Measurements from ENCODE around the gene SREBF1.

Gene SREBF1

GRCh38 chr17:17779015-17779611, 57.7 kb downstream of the SREBF1 start:
- no peak for DNase-seq (ENCODE audit: low read depth)

GRCh38 chr17:17778308-17779014, 58.3 kb downstream of the SREBF1 start:
- no peak for DNase-seq (ENCODE audit: low read depth)

- DNase-seq (ENCODE audit: low read depth), result no peak
Observed at GRCh38 chr17:17776889-17777288, 59.9 kb downstream of the SREBF1 start.

GRCh38 chr17:17774009-17774881, 62.5 kb downstream of the SREBF1 start:
- DNase-seq (ENCODE audit: low read depth), result no peak

GRCh38 chr17:17772231-17772630, 64.6 kb downstream of the SREBF1 start:
- DNase-seq (ENCODE audit: low read depth), result no peak

- no peak for DNase-seq (ENCODE audit: low read depth)
Observed at GRCh38 chr17:17771498-17772201, 65.1 kb downstream of the SREBF1 start.

GRCh38 chr17:17770632-17771044, 66.1 kb downstream of the SREBF1 start:
- DNase-seq (ENCODE audit: low read depth), result no peak

GRCh38 chr17:17769869-17770631, 66.7 kb downstream of the SREBF1 start:
- DNase-seq (ENCODE audit: low read depth), result no peak

- DNase-seq (ENCODE audit: low read depth), result no peak
Observed at GRCh38 chr17:17768424-17769088, 68.2 kb downstream of the SREBF1 start.

- DNase-seq (ENCODE audit: low read depth), result no peak
Observed at GRCh38 chr17:17767887-17768418, 68.8 kb downstream of the SREBF1 start.

GRCh38 chr17:17767154-17767869, 69.5 kb downstream of the SREBF1 start:
- no peak for DNase-seq (ENCODE audit: low read depth)

GRCh38 chr17:17766744-17767120, 70.1 kb downstream of the SREBF1 start:
- DNase-seq (ENCODE audit: low read depth), result no peak

- no peak for DNase-seq (ENCODE audit: low read depth)
Observed at GRCh38 chr17:17766077-17766743, 70.6 kb downstream of the SREBF1 start.

GRCh38 chr17:17765359-17766076, 71.3 kb downstream of the SREBF1 start:
- DNase-seq (ENCODE audit: low read depth), result no peak

GRCh38 chr17:17763734-17764133, 73.1 kb downstream of the SREBF1 start:
- DNase-seq (ENCODE audit: low read depth), result no peak

- no peak for DNase-seq (ENCODE audit: low read depth)
Observed at GRCh38 chr17:17763136-17763535, 73.7 kb downstream of the SREBF1 start.

- no peak for DNase-seq (ENCODE audit: low read depth)
Observed at GRCh38 chr17:17762744-17763105, 74.1 kb downstream of the SREBF1 start.
